T-helper 2 cell (primary cell): ENCODE data around the gene PLA2G5.
"Not testable (repeated sequence)": the region's sequence is repeated elsewhere in the genome, so short reads cannot be mapped to it uniquely, and the experiment has no call there.

Source experiments
- DNase-seq, 5 experiments: peaks; one replicate each; pipeline versions ENCODE4 v3.0.0 to v3.0.0-alpha.2; 2012 to 2022

The PLA2G5 gene

GRCh38 chr1:20123722-20124455 is 53.9 kb downstream of the PLA2G5 start:
- DNase-seq: no peak

- DNase-seq: no peak
These were observed 54.6 kb downstream of the PLA2G5 start for GRCh38 chr1:20124456-20125057.

- no peak for DNase-seq
These were observed 55.1 kb downstream of the PLA2G5 start for GRCh38 chr1:20125100-20125499.

DNA sequence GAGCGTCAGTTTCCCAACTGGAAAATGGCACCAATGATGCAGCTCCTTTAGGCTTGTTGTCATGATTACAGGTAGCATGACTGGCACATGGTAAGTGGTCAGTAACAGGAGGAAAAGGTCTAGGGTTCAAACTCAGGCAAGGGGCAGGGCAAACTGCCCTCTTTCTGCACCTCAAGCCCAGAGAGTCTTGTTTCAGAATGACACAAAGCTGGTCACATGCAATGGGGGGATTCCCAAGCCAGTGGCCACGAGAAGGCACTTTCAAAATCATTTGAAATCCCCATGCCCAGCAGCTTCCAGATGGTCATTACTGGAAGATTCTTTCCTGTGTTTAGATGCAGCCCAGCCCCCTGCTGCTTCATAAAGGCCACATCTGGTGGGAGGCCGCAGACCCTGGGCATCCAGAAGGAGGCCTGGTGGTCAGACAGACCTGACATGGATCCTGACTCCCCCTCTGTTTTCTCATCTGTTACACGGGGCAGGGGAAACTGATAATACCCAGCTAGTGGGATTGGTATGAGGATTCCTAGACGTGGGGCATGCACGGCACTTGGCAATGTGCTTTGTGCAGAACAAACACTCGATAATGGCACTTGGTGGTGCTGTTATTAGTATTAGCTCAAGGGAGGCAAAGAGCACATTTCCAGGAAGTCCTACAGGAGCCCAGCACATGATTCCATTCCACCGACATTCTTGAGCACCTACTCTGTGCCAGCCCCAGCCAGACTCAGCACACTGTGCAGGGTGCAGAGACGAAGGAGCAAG is 56.2 kb downstream of the PLA2G5 start:
- DNase-seq: no peak

DNA sequence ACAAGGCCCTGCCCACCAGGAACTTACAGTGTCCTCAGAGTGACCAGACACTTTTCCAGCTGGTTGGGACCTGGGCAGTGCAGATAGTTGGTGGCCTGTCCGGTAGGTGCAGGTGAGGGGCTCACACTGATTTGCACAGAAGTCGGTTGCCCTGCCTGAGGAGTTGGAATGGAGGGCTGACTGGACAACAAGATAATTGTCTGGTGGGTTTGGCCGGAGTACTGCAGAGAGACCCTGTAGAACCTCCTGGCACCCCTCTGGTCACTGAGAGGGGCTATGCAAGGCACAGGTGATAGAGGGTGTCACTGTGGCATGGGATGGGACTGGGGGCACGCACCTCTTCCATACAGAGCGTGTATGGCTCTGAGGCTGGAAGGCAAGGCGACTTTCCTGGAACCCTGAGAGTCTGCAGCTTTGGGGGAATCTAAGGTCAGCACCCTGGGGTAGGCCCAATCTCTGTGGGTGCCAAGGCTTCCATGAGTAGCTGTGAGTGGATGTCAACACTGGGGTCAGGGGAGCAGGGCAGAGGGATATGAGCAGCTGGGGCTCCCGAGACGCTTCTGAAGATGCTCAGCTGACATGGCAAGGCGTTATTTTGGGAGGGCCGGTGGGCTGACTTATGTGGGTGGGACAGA is 56.9 kb downstream of the PLA2G5 start:
- no peak for DNase-seq

DNA sequence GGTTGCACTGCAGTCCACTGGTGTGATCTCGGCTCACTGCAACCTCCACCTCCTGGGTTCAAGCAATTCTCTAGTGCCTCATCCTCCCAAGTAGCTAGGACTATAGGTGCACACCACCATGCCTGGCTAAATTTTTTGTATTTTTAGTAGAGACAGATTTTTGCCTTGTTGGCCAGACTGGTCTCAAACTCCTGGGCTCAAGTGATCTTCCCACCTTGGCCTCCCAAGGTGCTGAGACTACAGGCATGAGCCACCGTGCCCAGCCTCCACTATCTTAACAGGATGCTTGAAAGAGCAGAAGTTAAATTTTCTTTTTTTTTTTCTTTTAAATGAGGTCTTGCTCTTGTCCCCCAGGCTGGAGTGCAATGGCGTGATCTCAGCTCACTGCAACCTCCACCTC is 60.5 kb downstream of the PLA2G5 start:
- DNase-seq: not testable (repeated sequence)

DNA sequence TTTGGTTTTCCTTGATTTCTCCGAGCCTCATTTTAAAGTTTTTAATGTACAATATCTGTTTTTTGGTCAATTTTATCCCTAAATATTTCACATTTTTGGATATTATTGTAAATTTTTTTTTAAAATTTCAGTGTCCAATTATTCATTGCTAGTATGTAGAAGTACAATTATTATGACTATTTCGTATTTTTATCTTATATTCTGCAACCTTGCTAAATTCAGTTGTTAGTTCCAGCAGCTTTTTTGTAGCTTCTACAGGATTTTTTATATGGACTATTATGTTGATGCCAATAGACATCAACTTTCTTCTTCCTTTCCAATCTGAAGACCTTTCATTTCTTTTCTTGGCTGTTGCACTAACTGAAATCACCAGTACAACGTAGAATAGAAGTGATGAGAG is 65.0 kb downstream of the PLA2G5 start:
- DNase-seq: no peak

- no peak for DNase-seq
These were observed 66.3 kb downstream of the PLA2G5 start for GRCh38 chr1:20136249-20136648.

DNA sequence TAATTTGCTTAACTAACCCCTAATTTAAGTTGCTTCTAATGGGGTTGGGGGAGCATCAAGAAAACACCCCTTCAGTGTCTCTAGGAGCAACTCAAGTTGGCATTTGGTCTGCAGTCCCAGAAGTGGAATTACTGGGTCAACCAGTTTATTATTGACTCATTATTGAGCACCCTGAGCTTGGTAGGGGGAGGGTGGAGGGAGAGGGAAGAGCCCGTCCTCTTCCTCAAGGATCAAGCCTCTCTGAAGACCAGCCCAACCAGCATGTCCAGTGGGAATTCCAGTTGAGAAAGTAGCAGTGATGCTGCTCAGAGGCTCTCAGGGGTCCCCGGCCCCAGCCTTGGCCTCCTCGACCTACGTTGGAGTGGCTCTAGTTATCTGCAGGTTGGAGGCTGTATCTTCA is 67.1 kb downstream of the PLA2G5 start:
- no peak for DNase-seq

DNA sequence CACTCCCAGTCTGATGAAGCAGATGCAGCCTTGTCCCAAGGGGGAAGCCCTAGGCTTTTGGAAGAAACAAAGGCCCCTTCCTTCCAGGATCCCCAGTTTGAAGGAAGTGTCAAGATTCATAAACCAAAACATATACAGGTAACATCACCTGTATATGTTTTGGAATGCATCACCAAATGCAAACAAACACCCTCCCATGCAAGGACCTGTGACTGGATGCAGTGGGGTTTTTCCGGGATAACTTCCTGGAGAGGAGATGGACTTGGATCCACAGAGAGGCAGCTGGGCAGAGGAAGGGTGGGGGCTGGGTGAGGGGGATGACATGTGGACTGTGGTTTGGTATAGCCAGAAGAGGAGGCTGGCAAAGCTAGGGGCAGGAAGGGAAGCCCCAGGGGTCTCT is 67.6 kb downstream of the PLA2G5 start:
- no peak for DNase-seq

DNA sequence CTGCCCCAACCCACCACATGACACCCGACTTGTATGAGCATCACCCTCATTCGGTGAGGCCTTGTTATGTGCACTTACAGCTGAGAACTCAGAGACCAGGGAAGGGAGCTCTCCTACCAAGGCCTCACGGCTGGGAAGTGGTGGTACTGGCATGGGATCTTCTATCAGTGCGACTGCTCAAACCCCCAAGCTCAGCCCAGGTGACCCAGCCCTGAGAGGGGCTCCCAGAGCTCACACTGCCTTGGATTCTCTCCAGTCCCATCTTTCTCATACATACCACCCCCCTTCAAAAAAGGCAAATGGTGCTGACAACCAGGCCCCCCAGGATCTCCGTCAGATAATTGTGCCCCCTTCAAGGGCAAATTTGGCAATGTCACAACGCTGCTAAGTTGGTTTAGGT is 68.4 kb downstream of the PLA2G5 start:
- DNase-seq: no peak

GRCh38 chr1:20138961-20139550 is 69.1 kb downstream of the PLA2G5 start, which contains the start of gene PLA2G2F:
Gene PLA2G2F, plus strand, starts transcription at chr1:20139323. Its CDS starts 105 bp downstream, at chr1:20139428.
- no peak for DNase-seq

GRCh38 chr1:20139776-20140612 is 70.0 kb downstream of the PLA2G5 start:
- no peak for DNase-seq

GRCh38 chr1:20141001-20141400 is 71.0 kb downstream of the PLA2G5 start:
- DNase-seq: no peak

GRCh38 chr1:20141466-20141865 is 71.5 kb downstream of the PLA2G5 start:
- no peak for DNase-seq
